NCI-H2029 treated with DMSO at 0.1 percent for 48 hours (cell line): ENCODE results near the gene INSYN2A.

Source experiments
- DNase-seq: peaks from one replicate; lab custom pipeline; 2025; lab: John Stamatoyannopoulos, UW

INSYN2A gene, protein sequence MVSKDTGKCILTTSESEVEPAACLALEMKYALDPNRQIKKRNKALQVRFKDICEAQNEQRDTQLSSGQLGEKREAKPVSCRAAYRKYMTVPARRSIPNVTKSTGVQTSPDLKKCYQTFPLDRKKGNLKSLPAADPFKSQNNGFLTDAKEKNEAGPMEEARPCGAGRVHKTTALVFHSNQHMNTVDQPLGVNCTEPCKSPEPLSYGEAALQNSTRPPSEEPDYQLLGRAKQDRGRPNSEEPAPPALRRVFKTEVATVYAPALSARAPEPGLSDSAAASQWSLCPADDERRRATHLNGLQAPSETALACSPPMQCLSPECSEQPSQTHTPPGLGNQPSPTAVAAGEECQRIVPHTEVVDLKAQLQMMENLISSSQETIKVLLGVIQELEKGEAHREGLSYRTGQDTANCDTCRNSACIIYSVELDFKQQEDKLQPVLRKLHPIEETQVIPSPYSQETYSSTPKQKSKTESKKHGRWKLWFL

DNA sequence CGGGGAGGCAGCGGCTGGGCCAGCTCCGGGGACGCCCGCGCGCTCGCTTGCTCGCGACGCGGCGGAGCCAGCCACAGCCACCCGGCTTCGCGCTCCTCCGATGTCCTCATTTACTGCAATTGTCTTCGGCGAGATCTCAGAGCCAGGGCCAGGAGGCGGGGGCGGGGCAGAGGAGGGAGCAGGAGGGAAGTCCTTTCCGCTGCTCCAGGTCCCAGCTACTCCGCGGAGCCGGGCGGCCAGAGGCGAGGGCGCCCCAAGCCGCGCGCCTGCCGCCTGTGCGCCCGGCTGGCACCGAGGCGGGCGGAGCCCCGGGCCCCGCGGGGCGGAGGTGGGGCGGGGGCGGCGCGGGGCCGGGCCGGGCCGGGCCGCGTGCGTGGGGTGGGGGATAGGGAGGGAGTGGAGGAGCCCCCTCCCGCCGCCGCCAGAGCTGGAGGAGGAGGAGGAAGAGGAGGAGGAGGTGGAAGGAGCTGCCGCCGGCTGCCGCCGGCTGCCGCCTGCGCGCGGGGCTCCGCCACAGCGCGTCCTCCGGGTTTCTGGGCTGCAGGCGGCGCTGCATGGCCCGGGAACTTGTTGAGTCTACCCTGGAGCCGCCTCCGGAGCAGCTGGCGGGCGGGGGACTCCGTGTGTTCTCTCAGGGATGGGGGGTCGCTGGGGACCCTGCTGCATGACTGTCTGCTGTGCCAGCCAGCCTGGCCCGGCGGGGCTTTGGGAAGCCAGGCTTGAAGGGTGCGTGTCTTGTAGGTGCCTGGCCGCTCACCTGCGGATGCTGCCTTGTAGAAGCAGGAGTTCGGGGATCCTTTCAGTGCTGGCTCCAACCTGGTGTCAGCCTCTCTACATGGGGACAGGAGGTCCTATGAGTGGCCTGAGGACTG, at the start of gene INSYN2A:
INSYN2A (minus strand) TSS at position 310 of the 872 bp plus-strand sequence. CDS start 20,196 bp downstream, outside the sequence.
- DNase-seq: no peak

DNA sequence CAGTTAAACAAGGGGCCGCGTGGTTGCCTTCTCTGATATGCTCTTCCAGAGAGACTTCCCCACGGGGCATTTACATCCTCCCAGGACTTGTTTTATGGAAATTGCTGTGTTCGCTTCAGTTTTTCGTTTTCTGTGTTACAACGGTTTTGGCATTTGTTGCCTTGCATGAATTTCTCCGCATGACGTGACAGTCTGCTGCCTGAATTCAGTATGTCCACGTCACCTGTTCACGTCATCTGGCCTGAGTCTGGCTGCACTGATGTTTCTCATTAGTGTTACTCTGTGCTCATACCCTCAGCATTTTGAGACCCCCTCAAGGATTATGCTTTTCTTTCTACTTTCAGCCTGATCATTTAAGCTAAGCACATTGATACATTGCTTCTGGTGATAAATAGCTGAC, 49.1 kb upstream of the INSYN2A start:
- no peak for DNase-seq

DNA sequence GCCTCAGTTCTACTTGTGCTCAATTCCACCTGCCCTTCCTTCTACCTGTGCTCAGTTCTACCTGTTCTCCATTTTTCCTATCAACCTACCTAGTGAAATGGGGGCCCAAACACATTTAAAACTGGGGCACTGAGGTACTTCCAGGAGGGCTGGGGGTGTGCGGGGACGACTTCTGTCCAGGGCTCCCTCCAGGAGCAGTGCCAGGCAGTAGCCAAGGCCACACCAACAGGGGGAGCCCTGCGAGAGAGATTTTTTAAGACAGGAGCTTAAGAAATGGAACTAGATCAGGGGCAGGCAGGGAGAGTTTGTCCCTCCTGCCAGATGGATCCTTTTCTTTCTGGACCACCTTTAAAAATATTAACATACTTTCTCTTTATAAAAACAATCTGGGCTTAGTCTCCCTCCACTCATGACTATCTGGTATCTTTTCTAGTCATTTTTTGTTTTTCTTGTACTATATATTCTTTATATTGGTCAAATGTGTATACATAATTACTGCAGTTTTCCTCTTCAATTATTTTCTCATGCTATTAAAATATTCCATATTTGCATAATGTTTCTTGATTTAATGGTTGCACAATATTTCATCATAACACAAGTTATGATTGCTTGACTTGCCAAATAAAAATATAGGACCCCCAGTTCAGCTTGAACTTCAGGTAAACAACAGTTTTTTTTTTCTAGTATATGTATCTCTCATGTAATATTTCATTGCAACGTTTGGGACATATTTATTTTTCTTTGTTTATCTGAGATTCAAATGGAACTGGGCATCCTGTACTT, 47.3 kb upstream of the INSYN2A start:
- no peak for DNase-seq

DNA sequence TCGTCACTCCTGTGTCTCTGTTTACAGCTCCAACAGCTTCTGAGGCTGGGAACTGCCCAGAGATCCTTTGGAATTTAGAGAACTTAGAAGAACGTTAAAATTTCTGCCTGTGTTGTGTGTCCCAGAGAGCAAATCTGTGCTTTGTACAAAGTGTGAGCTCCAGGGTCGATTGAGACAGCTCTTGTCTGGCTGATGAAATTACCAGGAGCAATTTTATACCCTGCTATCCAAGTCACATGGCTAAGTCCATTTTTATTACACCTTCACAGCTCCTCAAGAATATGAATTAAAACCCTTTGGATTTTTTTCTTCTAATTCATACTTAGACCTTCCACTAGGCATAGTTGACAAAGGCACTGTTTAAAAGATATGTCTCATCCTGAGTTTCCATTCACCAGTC, 46.5 kb upstream of the INSYN2A start:
- no peak for DNase-seq

DNA sequence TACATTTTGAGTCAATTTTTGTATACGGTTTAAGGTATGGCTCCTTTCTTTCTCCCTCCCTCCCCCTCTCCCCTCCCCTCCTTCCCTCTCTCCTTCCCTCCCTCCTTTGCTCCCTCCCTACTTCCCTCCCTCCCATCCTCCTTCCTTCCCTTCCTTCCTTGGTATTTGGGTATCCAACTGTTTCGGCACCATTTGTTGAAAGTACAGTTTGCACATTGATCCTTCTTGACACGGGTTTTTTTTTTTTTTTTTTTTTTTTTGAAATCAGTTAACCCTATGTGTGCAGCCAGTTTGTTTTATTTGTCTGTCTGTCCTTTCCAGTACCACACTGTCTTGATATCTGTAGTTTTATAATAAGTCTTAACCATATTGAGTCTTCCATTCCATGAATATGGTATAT, 39.9 kb upstream of the INSYN2A start:
- no peak for DNase-seq

DNA sequence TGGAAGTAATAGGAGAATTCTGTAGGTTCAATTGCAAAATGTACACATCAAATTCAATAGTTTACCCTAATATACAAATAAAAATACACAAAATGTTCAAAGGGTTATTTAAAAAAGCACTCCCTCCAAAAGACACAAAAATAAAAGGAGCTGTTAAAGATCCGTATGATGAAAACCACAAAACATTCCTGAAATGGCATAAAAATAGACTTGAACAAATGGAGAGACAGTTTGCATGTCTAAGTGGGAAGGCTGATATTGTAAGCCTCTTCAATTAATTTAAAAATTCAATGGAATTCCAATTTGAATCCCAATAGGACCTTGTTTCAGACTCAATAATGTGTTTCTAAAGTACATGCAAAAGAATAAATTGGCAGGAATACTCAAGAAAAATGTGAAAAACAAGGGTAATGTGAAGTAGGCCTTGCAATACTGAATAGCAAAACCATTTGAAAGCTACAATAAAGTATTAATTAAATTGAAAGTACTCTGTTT, 38.0 kb upstream of the INSYN2A start:
- DNase-seq: no peak

DNA sequence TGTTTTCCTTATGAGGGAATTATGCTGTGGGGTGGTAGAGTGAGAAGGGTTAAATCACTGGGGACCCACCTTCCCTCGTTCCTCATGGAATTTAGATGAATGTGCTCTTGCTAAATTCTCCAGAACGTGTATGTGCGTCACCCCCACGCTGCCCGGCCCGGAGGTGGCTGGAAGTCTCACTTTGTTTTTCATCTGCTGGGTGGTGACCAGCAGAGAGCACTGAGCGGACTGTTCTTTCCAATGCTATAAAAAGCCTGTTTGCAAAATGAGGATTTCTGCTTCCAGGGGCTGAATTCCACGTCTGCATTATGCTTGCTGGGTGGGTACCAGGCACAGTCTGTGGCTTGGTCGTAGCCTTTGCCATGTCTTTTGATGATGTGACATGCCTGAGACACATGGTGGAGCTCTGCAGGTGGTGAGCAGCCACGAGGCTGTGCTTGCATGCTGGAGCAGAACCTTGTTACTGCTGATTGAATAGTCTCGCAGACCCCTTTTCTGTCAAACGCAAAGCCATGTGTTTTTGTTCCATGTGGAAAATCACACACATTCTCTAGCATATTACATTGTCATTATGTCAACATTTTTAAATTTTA, 31.9 kb upstream of the INSYN2A start:
- no peak for DNase-seq

DNA sequence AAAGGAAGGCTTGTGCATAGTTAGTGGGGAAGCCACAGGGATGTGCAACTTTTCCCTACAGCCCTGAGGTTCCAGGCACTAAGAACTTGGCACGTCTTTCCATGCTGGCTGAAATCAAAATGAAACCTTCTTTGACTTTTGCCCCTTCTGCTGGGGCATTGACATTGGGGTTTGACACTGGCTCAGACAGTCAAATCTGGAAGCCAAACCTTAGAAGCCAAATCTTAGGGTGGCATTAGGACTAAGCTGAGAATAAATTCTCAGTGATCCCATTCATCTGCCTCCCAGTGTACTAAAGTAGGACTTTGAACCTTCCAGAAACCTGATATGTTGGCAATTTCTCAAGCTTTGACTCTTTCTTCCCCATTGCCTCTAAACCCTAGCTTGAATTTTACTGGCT, 31.3 kb upstream of the INSYN2A start:
- DNase-seq: no peak

DNA sequence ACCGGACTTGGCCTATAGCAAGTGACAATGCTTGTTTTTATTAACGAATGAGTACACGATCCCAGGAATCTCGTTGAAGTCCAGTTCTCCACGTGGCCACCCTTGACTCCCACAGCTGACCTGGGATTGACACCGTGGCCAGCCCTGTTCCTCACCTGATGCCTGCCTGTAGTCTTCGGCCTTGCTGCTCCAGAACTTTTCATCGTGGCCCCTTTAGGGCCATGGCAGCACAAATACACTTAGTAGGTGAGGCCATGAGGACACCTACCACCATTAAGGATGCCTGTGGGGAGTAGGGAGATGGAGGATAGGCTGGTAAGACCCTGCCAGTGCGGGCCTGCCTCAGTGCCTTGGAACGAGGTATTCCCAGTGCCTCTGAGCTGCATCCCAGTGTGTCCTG, 30.6 kb upstream of the INSYN2A start:
- no peak for DNase-seq

DNA sequence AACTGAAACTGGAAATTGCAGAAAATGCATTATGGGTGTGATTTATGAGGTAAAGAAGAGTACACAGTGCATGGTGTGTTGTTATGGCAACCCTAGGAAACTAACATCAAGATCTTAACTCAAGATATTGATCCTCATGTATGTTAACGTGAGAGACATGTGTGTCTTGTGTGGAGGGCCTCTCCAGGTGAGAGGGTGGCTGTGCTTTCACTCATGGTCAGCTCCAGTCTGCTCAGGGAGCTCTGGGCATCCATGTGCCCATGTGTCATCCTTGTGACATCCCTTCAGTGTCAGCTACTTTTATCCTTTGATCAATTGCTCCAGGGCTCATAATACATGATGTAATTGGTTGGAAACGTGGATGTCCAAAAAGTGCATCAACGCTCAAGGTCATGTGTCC, 24.9 kb upstream of the INSYN2A start:
- DNase-seq: no peak

DNA sequence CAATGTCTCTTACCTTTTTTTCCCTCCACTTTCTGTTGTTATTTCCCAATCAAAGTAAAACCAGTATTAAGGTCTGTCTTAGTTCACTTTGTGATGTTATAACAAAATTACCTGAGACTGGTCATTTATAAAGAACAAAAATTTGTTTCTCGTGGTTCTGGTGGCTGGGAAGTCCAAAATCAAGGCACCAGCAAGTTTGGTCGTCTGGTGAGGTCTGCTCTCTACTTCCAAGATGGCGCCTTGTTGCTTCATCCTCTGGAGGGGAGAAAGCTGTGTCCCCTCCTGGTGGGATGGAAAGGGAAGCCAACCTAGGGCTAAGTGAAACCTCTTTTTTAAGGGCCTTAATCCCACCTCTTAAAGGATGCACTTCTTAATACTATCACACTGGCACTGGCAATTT, 22.3 kb upstream of the INSYN2A start:
- no peak for DNase-seq

DNA sequence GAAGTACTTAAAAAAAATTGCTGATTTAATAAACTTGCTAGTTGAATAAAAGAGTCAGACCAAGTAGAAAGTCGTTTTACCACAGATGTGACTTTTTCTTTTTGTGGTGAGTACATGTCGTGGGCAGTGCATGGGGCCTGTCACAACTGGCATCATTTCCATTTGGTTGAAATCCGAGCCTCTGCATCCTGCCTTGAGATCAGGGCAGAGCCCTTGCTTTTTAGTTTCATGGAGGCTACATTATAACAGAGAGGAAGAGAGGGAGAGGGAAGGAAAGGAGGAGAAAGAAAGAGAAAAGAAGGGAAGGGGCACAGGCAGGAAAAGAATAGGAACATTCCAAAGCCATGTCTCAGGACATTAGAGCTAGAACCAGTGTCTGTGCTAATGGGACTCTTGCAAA, 20.4 kb upstream of the INSYN2A start:
- DNase-seq: no peak

DNA sequence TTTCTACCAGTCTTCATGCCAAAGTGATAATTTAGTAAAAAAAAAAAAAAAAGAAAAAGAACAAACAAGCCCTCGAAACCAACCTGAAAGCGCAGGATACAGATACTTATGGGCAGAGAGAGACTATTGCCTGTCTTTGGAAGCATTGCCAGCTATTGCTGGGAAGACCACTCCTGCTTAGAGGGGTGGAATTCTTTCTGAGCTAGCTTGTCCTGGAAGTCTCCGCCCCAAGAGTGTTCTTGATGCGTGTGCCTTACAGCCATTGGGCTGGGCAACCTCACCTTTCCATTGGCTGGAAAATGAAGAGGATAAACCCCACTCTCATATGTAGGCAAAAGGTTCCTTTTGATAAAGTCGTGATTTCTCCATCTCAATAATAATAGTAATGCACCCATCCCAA, 19.9 kb upstream of the INSYN2A start:
- DNase-seq: no peak

DNA sequence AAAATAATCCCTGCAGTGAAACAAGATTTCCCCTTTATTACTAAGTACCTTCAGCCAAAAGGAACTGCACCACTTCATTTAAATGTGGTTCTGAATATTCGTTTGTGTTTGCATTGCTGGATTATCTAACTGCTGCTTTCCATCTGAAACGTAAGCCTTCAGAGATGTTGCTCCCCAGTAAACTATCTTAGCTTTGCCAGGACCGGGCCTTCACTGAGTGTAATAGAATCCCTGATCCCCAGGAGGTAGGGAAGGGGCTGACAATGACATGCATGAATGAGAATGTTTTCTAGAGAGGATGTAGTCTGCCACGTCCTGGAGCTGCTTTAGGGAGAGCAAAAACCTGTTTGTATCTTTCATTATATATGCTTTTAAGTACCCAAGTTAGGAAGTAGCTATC, 19.5 kb upstream of the INSYN2A start:
- DNase-seq: no peak

DNA sequence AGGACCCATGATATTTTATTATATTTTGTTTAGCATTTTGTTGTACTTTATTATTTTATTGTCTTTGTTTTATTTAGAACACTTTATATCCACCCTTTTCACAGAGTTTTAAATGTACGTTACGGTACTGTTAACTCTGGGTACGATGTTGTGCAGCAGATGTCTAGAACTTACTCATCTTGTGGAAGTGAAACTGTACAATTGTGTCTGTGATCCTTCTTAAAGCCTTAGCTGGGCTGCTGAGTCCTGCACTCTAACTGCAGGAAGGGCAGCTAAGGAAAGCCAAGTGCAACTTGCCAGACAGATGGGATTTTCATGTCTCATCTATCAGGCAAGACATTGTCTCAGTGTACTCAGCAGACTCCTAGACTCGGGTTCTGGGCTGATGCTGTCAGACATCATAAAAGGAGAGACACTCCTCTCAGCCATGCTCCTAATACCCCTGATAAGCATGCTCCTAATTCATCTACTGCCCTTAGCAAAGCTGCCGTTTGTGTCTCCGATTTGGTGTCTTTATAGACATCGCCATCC, 14.6 kb upstream of the INSYN2A start:
- DNase-seq: no peak

DNA sequence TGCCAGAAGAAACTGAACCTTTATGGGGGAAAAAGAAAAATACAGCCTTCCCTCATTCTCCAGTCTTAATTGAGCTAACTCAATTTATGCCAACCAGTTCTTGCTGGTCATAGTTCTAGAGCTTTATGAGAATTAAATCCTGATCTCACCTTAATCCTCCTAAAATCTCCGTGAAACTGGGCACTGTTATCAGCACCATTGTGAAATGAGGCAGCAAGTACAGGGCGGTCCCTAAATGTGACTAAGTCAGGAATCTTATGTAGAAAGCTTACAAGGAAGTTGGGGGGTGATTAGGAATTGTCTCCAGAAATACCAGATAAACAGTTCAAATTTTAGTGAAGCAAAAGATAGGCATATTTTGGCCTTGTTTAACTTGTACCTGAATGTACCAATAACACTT, 10.7 kb upstream of the INSYN2A start:
- DNase-seq: no peak

DNA sequence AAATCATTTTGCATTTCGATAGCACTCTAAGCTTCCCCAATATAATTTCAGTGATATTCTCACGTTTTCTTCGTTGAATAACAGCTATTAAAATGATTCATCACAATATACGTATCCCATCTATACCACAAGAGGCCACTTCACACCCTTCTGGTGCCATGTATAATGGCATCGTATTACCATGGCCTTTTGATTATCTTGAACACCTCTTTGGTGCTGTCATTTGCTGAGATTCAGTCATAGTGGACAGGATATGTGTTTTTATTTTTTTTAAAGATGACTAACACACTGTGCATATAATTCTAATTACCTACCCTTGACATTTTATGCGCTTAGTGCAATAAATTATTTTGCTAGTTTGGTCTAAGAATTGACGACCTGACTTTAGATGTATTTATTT, 6.7 kb upstream of the INSYN2A start:
- no peak for DNase-seq

DNA sequence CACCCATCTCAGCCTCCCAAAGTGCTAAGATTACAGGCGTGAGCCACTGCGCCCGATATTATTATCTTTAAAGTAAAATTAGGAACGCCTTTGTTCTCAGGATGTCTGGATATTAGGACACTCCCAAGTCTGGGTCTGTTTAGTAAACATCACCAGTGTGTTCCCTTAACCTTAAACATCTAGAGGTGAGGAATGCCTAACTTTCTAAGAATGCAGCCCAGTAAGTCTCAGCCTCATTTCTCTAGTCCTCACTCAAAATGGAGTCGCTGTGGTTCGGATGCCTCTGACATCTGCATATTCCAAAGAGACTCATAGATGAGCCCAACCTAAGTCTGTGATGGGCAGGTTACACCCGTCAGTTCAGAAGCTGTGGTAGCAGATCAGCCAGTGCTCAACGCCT, 4.3 kb upstream of the INSYN2A start:
- DNase-seq: no peak

DNA sequence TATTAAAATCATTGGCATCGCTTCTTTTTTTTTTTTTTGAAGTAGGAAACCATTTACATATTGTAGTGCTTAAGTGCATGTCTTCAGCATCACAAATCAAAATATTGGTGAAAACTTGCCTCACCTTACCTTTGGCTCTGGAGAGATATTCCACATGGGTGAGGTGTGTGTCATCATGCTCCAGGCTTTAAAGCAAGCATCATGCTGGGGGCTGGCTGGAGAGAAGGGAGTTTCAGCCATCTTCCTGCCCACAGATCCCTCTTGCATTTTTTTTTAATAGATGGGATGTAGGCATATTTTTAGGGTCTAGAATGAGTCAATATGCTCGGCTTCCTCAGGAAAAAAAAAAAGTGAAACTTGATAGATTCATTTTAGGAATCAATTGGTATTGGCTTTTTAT, 2.3 kb upstream of the INSYN2A start:
- no peak for DNase-seq

DNA sequence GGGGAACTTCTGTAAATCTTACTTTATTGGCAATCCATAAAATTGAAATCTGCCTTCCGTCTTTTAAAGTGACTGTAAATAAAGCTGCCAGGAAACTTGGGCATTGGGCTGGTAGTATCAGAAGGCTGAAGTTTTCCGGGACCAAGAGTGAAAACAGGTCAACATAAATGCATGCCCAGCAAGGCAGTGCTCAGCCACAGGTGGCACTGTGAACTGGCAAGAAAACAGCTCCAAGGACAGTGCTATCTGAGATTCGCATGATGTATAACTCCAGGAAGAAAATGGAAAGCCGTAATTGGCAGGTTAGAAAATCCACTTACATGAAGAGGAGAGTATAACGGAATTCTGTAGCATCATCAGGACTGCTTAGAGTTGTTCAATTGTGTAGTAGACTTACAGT, 1.9 kb upstream of the INSYN2A start:
- no peak for DNase-seq

DNA sequence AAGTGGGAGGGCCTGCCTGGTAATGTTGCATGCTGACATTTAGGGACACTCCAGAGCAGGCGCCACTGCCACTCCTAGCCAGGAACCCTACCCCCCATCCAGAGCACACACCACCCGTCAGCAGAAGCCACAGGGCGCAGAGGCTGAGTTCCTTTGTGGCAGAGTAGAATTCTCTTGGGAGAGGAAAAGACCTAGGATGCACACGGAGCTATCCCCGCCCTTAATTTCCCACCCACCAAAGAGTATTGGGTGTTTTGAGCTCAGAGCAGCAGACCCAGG, 702 bp upstream of the INSYN2A start:
- no peak for DNase-seq
